ENCODE measurements around the gene SNUPN. TPM values are rescaled to one million over a fixed set of nuclear protein-coding genes. Genes with fewer than 3 reads are reported as not detected.

Gene SNUPN
- polyA plus RNA-seq, 1 of the 3 experiments (the other 2 are of a cell fraction): 31.7 TPM

DNA sequence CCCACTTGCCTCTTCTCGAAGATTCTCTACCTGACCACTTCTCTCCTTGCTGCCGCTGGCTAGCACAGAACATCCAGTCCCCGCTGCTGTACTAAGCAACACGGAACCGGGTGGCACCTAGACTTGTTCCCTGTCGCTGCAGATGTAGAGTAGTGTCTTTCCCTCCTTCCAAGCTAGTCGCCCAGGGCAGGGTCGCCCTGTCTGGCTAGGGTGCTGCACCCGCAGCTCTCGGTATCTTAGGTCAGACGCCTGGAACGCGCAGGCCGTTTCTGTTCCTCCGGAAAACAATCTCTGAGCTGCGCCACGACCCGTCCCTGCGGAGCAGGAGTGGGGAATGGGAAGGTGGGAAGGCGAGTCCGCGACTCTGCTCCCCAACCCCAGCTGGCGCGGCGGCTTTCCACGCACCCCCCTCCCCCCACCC lies 21.4 kb upstream of the SNUPN start:
- Histone ChIP-seq H3K36me3 (replicated peaks in 1 of 2; ENCODE audit: control insufficient read depth in 1 of 2, insufficient read depth in 2 of 2, low read length in 1 of 2) (peaks cover 0 to 10% of the 10 kb centered on the region in 2 experiments), H3K79me2 (ENCODE audit: insufficient read depth) (peaks cover 64% of the 10 kb centered on the region)
- POLR2A ChIA-PET: interaction anchor here (1.1 to 1.7 kb wide), 4 partner anchors 14 to 278 kb away, joined by 4 to 6 read pairs (median 6); partner anchors contain the start of genes MAN2C1, PTPN9 and SNUPN

DNA sequence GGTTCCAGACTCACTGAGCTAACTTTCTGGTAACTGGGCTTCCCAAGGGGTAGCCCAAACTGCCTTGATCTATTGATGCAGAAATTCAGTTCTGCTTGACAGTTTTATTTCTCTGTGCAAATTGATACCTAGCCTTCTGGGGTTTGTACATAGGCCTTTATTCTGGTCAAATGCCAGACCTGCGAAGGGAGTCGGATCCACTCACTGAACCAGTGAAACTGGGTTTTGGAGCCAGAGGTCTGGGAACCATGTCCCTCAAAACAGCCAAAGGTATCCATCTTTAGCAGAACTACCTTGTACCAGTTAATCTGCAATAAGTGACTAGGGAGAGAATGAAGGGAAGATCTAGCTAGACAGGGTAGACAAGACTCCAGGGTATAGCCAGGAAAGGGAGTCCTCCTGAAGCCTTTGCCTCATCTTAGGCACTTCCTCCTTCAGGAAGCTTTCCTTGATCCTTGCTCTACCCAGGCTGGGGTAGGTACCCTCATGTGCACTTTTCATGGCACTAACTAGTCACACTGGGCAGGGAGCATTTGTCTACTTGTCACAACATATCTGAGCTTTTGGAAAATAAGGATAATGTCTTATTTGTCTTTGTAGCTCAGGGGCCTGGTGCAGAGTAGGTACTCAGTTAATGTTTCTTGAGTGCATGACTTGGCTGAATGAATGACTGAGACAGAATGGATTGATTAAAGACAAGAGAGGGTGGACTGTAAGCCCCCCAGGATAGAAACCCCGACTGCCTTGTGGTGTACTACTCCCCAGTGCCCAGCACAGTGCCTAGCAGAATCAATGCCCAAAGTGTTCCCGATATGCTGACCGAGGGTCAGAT lies 20.8 kb upstream of the SNUPN start:
- Histone ChIP-seq H3K27me3 (ENCODE audit: insufficient read depth) (no peaks in the 10 kb centered on the region), H2AFZ (ENCODE audit: low read depth) (no peak overlapping the region), H3K9ac (peak overlapping the region; percentile 99), H3K9me3 (no peaks in the 10 kb centered on the region), H3K36me3 (replicated peaks in 1 of 2; ENCODE audit: control insufficient read depth in 1 of 2, insufficient read depth in 2 of 2, low read length in 1 of 2) (peaks cover 0 to 10% of the 10 kb centered on the region in 2 experiments), H3K4me1 (ENCODE audit: control insufficient read depth in 1 of 2, insufficient read depth in 2 of 2, low read depth in 1 of 2, low read length in 1 of 2) (peaks cover 13 to 33% of the 10 kb centered on the region in 2 experiments; a peak in 3 of 4 replicates), H3K79me2 (ENCODE audit: insufficient read depth) (peaks cover 58% of the 10 kb centered on the region), H3K27ac (ENCODE audit: low read depth in 2 of 2, low read length in 1 of 2) (peak overlapping the region; percentile 81 to 96), H4K20me1 (ENCODE audit: insufficient read depth) (peaks cover 14% of the 10 kb centered on the region), H3K9me2 (no peaks in the 10 kb centered on the region), H3K4me2 (peak overlapping the region; percentile 99), H3F3A (replicated peaks; ENCODE audit: insufficient read depth) (peaks cover 9% of the 10 kb centered on the region), H3K4me3 (ENCODE audit: low read depth in 2 of 2, low read length in 1 of 2) (peak overlapping the region; percentile 73 to 98)
- no peak for DNase-seq
- ChIA-PET CTCF (interaction anchor here (1.0 to 3.2 kb wide), 12 partner anchors 14 to 279 kb away, joined by 3 to 22 read pairs (median 6); partner anchors contain the start of genes MAN2C1 and SNUPN), POLR2A (interaction anchor here (1.5 to 1.7 kb wide), 2 partner anchors 21 to 278 kb away, joined by 5 to 6 read pairs; partner anchors contain the start of genes MAN2C1 and SNUPN)
- TF ChIP-seq, protein P1, sequence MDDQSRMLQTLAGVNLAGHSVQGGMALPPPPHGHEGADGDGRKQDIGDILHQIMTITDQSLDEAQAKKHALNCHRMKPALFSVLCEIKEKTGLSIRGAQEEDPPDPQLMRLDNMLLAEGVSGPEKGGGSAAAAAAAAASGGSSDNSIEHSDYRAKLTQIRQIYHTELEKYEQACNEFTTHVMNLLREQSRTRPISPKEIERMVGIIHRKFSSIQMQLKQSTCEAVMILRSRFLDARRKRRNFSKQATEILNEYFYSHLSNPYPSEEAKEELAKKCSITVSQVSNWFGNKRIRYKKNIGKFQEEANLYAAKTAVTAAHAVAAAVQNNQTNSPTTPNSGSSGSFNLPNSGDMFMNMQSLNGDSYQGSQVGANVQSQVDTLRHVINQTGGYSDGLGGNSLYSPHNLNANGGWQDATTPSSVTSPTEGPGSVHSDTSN (IDR thresholded peaks at IDR 0.05): no peak
- TF ChIP-seq NRF1 (IDR thresholded peaks at IDR 0.05; ENCODE audit: low read depth, low read length): no peak
- no peak for TF ChIP-seq FOSL2 (IDR thresholded peaks at IDR 0.05; ENCODE audit: borderline replicate concordance, low read depth)
- no peak for TF ChIP-seq SIN3A (IDR thresholded peaks at IDR 0.05; ENCODE audit: borderline replicate concordance, low read depth, low read length)
- TF ChIP-seq, protein P2, sequence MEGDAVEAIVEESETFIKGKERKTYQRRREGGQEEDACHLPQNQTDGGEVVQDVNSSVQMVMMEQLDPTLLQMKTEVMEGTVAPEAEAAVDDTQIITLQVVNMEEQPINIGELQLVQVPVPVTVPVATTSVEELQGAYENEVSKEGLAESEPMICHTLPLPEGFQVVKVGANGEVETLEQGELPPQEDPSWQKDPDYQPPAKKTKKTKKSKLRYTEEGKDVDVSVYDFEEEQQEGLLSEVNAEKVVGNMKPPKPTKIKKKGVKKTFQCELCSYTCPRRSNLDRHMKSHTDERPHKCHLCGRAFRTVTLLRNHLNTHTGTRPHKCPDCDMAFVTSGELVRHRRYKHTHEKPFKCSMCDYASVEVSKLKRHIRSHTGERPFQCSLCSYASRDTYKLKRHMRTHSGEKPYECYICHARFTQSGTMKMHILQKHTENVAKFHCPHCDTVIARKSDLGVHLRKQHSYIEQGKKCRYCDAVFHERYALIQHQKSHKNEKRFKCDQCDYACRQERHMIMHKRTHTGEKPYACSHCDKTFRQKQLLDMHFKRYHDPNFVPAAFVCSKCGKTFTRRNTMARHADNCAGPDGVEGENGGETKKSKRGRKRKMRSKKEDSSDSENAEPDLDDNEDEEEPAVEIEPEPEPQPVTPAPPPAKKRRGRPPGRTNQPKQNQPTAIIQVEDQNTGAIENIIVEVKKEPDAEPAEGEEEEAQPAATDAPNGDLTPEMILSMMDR (IDR thresholded peaks at IDR 0.05): no peak
- TF ChIP-seq MXI1 (IDR thresholded peaks at IDR 0.05; ENCODE audit: low read depth, low read length): no peak
- TF ChIP-seq MEF2A (IDR thresholded peaks at IDR 0.05; ENCODE audit: borderline replicate concordance, low read depth): no peak
- 68% methylated on average over 5 of the region's 5 CpGs for WGBS (ENCODE audit: low lambda C conversion rate)

More for the DNA sequence above, 21.4 kb upstream of the SNUPN start:
- CTCF ChIA-PET: interaction anchor here (0.7 to 3.2 kb wide), 20 partner anchors 8 to 279 kb away, joined by 3 to 22 read pairs (median 5); partner anchors contain the start of genes MAN2C1, PTPN9 and SNUPN
- Histone ChIP-seq H3K9me3 (no peaks in the 10 kb centered on the region), H3K4me1 (ENCODE audit: control insufficient read depth in 1 of 2, insufficient read depth in 2 of 2, low read depth in 1 of 2, low read length in 1 of 2) (peaks cover 13 to 39% of the 10 kb centered on the region in 2 experiments; a peak in 3 of 4 replicates), H3F3A (replicated peaks; ENCODE audit: insufficient read depth) (peaks cover 9% of the 10 kb centered on the region), H4K20me1 (ENCODE audit: insufficient read depth) (peaks cover 21% of the 10 kb centered on the region), H3K4me3 (ENCODE audit: low read depth in 2 of 2, low read length in 1 of 2) (peak overlapping the region; percentile 73 to 98), H2AFZ (ENCODE audit: low read depth) (peak overlapping the region; percentile 81; the same call in 1 of the 2 replicates), H3K9me2 (no peaks in the 10 kb centered on the region), H3K27ac (ENCODE audit: low read depth in 2 of 2, low read length in 1 of 2) (peak overlapping the region; percentile 81 to 96), H3K27me3 (ENCODE audit: insufficient read depth) (no peaks in the 10 kb centered on the region), H3K4me2 (peak overlapping the region; percentile 99), H3K9ac (peak overlapping the region; percentile 99)
- 11% methylated on average over 9 of the region's 26 CpGs for WGBS (ENCODE audit: low lambda C conversion rate)
- TF ChIP-seq, protein P3, sequence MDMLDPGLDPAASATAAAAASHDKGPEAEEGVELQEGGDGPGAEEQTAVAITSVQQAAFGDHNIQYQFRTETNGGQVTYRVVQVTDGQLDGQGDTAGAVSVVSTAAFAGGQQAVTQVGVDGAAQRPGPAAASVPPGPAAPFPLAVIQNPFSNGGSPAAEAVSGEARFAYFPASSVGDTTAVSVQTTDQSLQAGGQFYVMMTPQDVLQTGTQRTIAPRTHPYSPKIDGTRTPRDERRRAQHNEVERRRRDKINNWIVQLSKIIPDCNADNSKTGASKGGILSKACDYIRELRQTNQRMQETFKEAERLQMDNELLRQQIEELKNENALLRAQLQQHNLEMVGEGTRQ (IDR thresholded peaks at IDR 0.05; ENCODE audit: borderline replicate concordance, low read depth, low read length): no peak
- no peak for TF ChIP-seq TCF12 (IDR thresholded peaks at IDR 0.05)
- peak; percentile 7 for TF ChIP-seq CHD2 (IDR thresholded peaks at IDR 0.05; ENCODE audit: low read length, partially characterized antibody)
- no peak for TF ChIP-seq EZH2phosphoT487 (IDR thresholded peaks at IDR 0.05; ENCODE audit: borderline replicate concordance, low read depth)
- no peak for TF ChIP-seq MEF2A (IDR thresholded peaks at IDR 0.05; ENCODE audit: borderline replicate concordance, low read depth)
- TF ChIP-seq TAF1 (IDR thresholded peaks at IDR 0.05; ENCODE audit: borderline replicate concordance, low read depth, low read length): no peak
- no peak for TF ChIP-seq EP300 (IDR thresholded peaks at IDR 0.05; ENCODE audit: borderline replicate concordance in 1 of 2, low read depth in 1 of 2, low read length in 1 of 2)
- TF ChIP-seq, protein P4, sequence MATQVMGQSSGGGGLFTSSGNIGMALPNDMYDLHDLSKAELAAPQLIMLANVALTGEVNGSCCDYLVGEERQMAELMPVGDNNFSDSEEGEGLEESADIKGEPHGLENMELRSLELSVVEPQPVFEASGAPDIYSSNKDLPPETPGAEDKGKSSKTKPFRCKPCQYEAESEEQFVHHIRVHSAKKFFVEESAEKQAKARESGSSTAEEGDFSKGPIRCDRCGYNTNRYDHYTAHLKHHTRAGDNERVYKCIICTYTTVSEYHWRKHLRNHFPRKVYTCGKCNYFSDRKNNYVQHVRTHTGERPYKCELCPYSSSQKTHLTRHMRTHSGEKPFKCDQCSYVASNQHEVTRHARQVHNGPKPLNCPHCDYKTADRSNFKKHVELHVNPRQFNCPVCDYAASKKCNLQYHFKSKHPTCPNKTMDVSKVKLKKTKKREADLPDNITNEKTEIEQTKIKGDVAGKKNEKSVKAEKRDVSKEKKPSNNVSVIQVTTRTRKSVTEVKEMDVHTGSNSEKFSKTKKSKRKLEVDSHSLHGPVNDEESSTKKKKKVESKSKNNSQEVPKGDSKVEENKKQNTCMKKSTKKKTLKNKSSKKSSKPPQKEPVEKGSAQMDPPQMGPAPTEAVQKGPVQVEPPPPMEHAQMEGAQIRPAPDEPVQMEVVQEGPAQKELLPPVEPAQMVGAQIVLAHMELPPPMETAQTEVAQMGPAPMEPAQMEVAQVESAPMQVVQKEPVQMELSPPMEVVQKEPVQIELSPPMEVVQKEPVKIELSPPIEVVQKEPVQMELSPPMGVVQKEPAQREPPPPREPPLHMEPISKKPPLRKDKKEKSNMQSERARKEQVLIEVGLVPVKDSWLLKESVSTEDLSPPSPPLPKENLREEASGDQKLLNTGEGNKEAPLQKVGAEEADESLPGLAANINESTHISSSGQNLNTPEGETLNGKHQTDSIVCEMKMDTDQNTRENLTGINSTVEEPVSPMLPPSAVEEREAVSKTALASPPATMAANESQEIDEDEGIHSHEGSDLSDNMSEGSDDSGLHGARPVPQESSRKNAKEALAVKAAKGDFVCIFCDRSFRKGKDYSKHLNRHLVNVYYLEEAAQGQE (IDR thresholded peaks at IDR 0.05; ENCODE audit: low read depth, low read length): no peak
- no peak for DNase-seq

All from SK-N-SH (cell line).